MCF 10A (cell line): ENCODE measurements around the gene FAM170B. TPM values are rescaled to one million over a fixed set of nuclear protein-coding genes. Genes with fewer than 3 reads are reported as not detected.

ENCODE experiments used
- BruUV-seq: library from RNA; stranded (reverse); fragments of 400-500 nt; replicated peaks from 2 replicates; lab custom pipeline; 2021; lab: Mats Ljungman, UMichigan
- CTCF ChIA-PET: fragments of 300-600 bp; sonication (Branson Sonifier 250); formaldehyde crosslinking; extraction: SDS; loops from one replicate; lab custom pipeline; 2021; ENCODE audit warnings: antibody characterized with exemption, inconsistent platforms; lab: Yijun Ruan, JAX
- POLR2A ChIA-PET: fragments of 300-600, 350-650 bp; sonication (Branson Sonifier 250); formaldehyde crosslinking; extraction: SDS; loops from one replicate; lab custom pipeline; 2020; ENCODE audit warnings: antibody characterized with exemption, inconsistent platforms; lab: Yijun Ruan, JAX
- DNase-seq: peaks from one replicate; pipeline ENCODE4 v3.0.0-alpha.2; 2018; ENCODE audit not compliant: unreplicated experiment
- H3K27ac Mint-ChIP-seq: one replicate; pipeline ENCODE4 v1.8.0; 2022; ENCODE audit warnings: mild to moderate bottlenecking, low read depth, mixed read lengths; ENCODE audit not compliant: unreplicated experiment
- H3K27me3 Mint-ChIP-seq: one replicate; pipeline ENCODE4 v1.8.0; 2022; ENCODE audit warnings: mixed read lengths; ENCODE audit not compliant: insufficient read depth, unreplicated experiment
- H3K36me3 Mint-ChIP-seq: one replicate; pipeline ENCODE4 v1.8.0; 2022; ENCODE audit warnings: mild to moderate bottlenecking, moderate library complexity, mixed read lengths; ENCODE audit not compliant: insufficient read depth, unreplicated experiment
- H3K4me1 Mint-ChIP-seq: one replicate; pipeline ENCODE4 v1.8.0; 2022; ENCODE audit warnings: mixed read lengths; ENCODE audit not compliant: insufficient read depth, unreplicated experiment
- H3K4me3 Mint-ChIP-seq: one replicate; pipeline ENCODE4 v1.8.0; 2022; ENCODE audit warnings: mild to moderate bottlenecking, moderate library complexity, mixed read lengths; ENCODE audit not compliant: unreplicated experiment
- H3K9me3 Mint-ChIP-seq: one replicate; pipeline ENCODE4 v1.8.0; 2022; ENCODE audit warnings: mixed read lengths; ENCODE audit not compliant: unreplicated experiment
- CTCF ChIP-seq: fragments of 200-600 bp; IDR thresholded peaks from one replicate; pipeline ENCODE4 v1.8.0; 2022; ENCODE audit warnings: antibody characterized with exemption, mild to moderate bottlenecking; ENCODE audit not compliant: unreplicated experiment
- intact Hi-C: fragments of 100-400 bp; cut with micrococcal nuclease; formaldehyde crosslinking; loops from 2 replicates; pipeline ENCODE4 v1.14.1; 2022
- total RNA-seq: library from RNA; stranded (reverse); gene quantifications from 2 replicates; pipeline ENCODE4 v1.2.3, GENCODE V29; 2022

Gene FAM170B
- total RNA-seq, 1 experiment from 2014 or later, result not detected

- Mint-ChIP-seq H3K4me1 (no peaks in the 10 kb centered on the region), H3K4me3 (no peak overlapping the region), H3K9me3 (no peaks in the 10 kb centered on the region), H3K27me3 (peaks cover 70% of the 10 kb centered on the region), H3K36me3 (no peaks in the 10 kb centered on the region), H3K27ac (no peak overlapping the region)
- TF ChIP-seq CTCF, result no peak
- no peak for DNase-seq
- BruUV-seq, result no TSS peak
- intact Hi-C loops, result no loop called here
- ChIA-PET CTCF (interaction anchor here (0.7 to 1.3 kb wide), 3 partner anchors 9 to 178 kb away, joined by 3 to 4 read pairs (median 3); no protein-coding TSS in a partner anchor), POLR2A (no interaction called here)
Observed at GRCh38 chr10:49153971-49154370, 20.1 kb upstream of the FAM170B start.

GRCh38 chr10:49153115-49153514 is 19.3 kb upstream of the FAM170B start:
- Mint-ChIP-seq H3K27me3 (peaks cover 68% of the 10 kb centered on the region), H3K9me3 (peaks cover 5% of the 10 kb centered on the region), H3K4me1 (no peaks in the 10 kb centered on the region), H3K27ac (no peak overlapping the region), H3K36me3 (no peaks in the 10 kb centered on the region), H3K4me3 (no peak overlapping the region)
- CTCF ChIA-PET, result interaction anchor here (0.7 to 1.3 kb wide), 2 partner anchors 8 to 80 kb away, joined by 3 read pairs; no protein-coding TSS in a partner anchor
- intact Hi-C loops, result no loop called here
- POLR2A ChIA-PET, result no interaction called here
- DNase-seq, result no peak
- no peak for TF ChIP-seq CTCF
- BruUV-seq, result no TSS peak

GRCh38 chr10:49152663-49153062 is 18.8 kb upstream of the FAM170B start:
- no peak overlapping the region for H3K4me3 Mint-ChIP-seq
- peaks cover 64% of the 10 kb centered on the region for H3K27me3 Mint-ChIP-seq
- POLR2A ChIA-PET, result no interaction called here

GRCh38 chr10:49152037-49152436 is 18.2 kb upstream of the FAM170B start:
- no peak for TF ChIP-seq CTCF
- Mint-ChIP-seq H3K27ac (no peak overlapping the region), H3K36me3 (no peaks in the 10 kb centered on the region), H3K9me3 (peaks cover 8% of the 10 kb centered on the region), H3K4me3 (no peak overlapping the region), H3K4me1 (no peaks in the 10 kb centered on the region), H3K27me3 (peaks cover 57% of the 10 kb centered on the region)
- DNase-seq, result no peak
- POLR2A ChIA-PET, result no interaction called here
- intact Hi-C loops, result no loop called here
- BruUV-seq, result no TSS peak
- CTCF ChIA-PET, result interaction anchor here (0.6 kb wide), 1 partner anchor 12 kb away, joined by 3 read pairs; no protein-coding TSS in a partner anchor

More at GRCh38 chr10:49152663-49153062, 18.8 kb upstream of the FAM170B start:
- CTCF ChIA-PET, result no interaction called here
- intact Hi-C loops, result no loop called here
- DNase-seq, result no peak
- no peak overlapping the region for H3K27ac Mint-ChIP-seq
- H3K36me3 Mint-ChIP-seq, result no peaks in the 10 kb centered on the region
- no TSS peak for BruUV-seq
- H3K9me3 Mint-ChIP-seq, result peaks cover 8% of the 10 kb centered on the region
- no peak for TF ChIP-seq CTCF
- no peaks in the 10 kb centered on the region for H3K4me1 Mint-ChIP-seq
